ENCODE data around the gene CD93.

The CD93 gene

DNA sequence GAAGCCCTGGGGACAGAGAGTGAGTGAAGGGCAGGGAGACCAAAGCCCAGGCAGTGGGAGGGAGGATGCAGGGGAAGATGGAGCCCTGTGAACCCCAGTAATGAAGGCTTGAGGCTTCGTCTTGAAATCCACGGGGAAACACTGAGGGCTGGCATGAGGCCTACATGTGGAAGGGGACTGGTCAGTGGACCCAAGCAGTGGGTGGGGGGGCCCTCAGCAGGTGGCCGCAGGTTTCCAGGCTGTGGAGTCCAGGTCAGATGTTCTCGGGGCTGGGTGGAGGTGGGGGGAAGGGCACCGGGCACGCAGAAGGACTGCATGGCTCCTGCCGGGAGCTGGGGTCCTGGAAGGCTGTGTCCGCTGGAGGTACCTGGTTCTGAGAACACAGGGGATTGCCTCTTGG lies 2.7 kb upstream of the CD93 start:
- in situ Hi-C loops (cut with HindIII; ENCODE audit: low pct_ligation_motif_present, low pct_unique_long_range_greater_than_20kb, low sequenced_read_pairs), result no loop called here
- no peak for DNase-seq

DNA sequence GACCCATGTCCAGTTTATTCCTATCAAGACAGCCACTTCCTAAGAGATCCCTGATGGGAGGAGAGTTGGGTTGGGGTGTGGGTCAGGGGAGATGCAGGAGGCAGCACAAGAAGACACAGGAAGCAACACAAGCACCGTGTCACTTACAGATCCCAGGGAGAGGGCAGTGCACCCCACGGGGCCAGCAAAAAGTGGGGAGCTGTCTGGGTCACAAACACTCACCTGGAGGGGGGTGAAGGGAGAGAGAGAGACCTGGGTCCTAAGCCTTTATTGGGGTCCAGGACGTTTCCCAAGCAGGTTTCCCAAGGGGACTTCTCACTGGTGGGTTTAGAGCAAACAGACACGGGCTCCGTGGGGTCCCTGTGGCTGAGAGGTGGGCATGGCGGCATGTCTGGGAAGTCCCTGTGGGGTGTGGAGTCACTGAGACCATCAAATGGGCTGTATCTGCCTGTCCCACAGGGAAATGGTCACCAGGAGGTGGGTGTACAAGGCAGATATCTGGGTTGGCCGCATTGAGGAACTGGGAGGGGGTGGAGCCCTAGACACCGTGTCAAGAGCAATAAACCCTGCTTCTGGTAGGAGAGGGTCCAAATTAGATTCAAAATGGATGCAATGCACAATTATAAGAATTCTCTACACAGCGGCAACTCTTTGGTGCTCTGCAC lies 1.6 kb upstream of the CD93 start:
- DNase-seq, result no peak
- in situ Hi-C loops (cut with HindIII; ENCODE audit: low pct_ligation_motif_present, low pct_unique_long_range_greater_than_20kb, low sequenced_read_pairs), result no loop called here

DNA sequence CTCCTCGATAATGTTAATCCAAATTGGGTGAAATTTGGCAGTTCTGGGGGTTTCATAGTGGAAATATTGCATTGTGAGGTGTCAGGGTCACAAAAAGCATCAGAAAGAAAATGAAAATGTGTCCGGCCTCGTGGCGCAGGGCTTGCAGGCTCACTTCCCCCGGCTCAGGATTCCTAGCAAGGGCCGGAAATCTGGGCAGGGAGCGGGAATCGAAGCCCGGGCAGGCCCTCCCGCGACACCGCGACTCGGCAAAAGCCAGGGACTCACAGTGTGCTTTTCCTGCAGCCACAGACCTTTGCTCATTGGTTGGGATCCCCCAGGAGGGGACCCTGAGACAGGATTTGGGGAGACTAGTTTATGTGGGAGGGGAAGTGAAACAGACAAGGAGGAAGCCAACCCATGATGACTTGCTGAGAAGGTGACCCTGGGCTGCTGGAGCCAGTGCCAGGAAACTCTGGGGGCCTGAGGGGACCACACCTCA lies 847 bp upstream of the CD93 start:
- no peak for DNase-seq
- in situ Hi-C loops (cut with HindIII; ENCODE audit: low pct_ligation_motif_present, low pct_unique_long_range_greater_than_20kb, low sequenced_read_pairs), result no loop called here

DNA sequence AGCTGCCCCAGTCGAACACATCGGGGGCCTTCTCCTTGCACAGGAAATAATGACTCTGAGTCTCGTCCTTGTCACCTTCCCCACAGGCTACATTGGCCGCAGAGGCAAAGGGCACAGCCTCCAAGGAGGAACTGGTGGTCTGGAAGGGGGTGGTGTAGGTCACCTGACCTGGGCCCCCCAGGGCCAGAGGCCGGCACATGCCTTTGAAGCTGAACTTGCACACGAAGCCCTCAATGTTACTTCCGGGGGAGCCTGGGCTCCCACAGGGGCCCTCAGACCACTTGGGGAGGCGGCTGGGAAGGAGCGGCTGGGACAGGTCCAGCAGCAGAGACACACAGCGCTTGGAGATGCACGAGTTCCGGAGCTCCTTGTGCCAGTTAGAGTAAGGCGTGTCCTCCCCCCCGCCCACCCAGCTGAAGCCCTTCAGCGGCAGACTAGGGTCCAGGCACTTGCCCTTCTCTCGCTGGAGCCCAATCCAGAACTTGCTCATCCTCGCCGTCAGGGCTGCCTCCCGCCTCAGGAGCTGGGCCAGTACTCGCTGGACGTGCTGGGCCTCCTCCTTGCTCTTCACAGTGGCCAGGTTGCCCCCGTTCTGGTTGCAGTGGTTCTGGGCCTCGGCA lies 578 bp downstream of the CD93 start:
- in situ Hi-C loops (cut with HindIII; ENCODE audit: low pct_ligation_motif_present, low pct_unique_long_range_greater_than_20kb, low sequenced_read_pairs), result no loop called here
- no peak for DNase-seq

DNA sequence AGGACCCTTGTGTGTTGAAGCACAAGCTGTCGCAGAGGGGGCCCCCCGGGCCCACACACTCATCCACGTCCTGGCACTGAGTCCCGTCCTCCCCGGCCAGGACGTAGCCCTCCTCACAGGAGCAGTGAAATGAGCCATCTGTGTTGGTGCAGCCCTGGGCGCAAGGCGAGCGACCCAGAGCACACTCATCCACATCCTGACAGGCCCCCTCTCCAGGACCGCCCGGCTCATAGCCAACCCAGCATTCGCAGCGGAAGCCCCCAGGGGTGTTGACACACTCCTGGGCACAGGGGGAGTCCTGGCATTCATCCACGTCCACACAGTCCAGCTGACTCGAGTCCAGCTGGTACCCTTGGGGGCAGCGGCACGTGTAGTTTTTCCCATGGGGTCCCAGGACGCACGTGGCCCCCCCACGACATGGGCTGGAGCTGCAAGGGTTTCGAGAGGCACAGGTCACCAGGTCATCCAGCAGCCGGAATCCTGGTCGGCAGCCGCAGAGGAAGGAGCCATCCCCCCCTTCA lies 1.2 kb downstream of the CD93 start:
- in situ Hi-C loops (cut with HindIII; ENCODE audit: low pct_ligation_motif_present, low pct_unique_long_range_greater_than_20kb, low sequenced_read_pairs), result no loop called here
- DNase-seq, result no peak

DNA sequence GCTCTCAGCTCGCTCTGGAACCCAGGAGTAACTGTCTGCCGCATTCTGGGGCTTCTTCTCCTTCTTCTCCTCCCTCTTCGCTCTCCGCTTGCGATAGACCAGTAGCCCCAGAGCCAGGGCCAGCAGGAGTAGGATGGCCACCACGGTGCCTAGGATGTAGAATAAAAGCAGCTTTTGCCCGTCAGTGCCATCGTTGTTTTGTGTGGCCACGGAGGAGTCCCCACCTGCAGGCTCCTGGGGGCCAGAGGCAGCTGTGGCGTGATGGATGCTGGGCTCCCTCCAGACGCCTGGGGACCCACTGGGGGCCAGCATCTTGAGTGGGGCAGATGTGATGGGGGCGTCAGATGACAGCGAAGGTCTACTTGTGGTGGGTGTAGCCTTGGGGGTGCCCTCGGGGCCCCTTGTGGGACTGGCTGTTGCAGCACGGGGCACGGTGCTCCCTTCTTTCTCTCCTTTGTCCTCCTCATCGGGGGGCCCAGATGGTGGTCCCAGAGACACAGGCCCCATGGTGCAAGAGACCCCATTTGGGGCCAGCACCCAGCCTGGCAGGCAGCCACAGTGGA lies 1.8 kb downstream of the CD93 start:
- no peak for DNase-seq
- in situ Hi-C loops (cut with HindIII; ENCODE audit: low pct_ligation_motif_present, low pct_unique_long_range_greater_than_20kb, low sequenced_read_pairs), result no loop called here

DNA sequence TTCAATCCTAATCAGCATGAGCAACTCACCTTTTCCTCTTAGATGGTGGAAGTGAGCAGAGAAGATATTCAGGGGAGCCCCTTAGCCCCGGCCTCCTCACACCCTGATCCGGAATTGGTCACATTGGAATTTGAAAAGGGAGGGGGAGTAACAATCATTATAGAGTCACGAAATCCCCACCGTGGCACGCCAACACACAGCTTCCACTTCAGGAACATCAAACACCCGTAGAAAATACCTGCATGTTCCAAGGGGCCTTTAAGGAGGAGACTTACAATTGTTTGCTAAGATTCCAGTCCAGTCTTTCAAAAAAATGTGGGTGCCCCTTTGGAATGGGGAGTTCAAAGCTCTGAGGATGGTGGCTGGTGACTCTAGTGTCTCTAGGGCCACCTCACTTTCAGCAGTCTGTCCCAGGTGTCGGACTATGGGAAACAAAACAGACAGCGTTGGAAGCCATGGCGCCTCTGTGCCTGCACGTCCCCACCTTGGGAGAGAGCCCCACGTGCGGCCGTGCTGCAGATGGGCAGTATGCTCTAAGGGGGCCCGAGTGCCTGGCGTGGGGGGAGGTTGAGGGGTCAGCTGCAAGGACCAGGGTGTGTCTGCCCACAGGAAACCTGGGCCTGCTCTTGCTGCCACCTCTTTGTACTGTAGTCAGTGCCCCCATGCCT lies 2.4 kb downstream of the CD93 start:
- in situ Hi-C loops (cut with HindIII; ENCODE audit: low pct_ligation_motif_present, low pct_unique_long_range_greater_than_20kb, low sequenced_read_pairs), result no loop called here
- no peak for DNase-seq

DNA sequence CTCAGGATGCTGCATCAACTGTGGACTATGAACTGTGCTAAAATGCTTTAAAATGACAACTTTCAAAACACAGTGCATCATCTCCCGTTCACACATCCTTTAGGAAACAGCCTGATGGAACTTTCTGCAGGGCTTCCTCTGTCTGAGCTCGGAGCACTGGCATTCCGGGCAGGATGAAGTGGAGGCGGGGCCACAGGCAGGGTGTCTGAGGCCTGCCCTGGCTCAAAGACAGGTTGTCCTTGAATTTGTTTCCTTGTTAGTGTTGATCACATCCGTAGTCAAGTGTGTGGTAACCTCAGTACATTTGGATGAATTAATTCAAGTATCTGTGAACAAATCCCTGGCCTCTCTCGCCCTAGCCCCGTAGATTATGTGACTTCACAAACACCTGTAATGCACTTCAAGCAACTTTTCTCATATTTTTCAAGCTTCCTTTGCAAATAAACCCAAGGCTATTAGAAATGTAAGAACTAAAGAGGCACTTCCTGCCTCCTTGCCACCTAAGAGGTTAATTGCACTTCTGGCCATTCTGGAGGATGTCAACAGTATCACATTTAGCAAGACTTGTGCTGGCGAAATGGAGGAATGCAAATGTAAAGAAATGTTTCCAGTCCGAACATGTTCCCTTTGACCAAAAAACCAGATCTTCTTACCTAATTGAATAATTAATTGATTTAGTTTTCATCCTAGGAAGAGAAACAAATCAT lies 3.1 kb downstream of the CD93 start:
- DNase-seq, result no peak
- in situ Hi-C loops (cut with HindIII; ENCODE audit: low pct_ligation_motif_present, low pct_unique_long_range_greater_than_20kb, low sequenced_read_pairs), result no loop called here

DNA sequence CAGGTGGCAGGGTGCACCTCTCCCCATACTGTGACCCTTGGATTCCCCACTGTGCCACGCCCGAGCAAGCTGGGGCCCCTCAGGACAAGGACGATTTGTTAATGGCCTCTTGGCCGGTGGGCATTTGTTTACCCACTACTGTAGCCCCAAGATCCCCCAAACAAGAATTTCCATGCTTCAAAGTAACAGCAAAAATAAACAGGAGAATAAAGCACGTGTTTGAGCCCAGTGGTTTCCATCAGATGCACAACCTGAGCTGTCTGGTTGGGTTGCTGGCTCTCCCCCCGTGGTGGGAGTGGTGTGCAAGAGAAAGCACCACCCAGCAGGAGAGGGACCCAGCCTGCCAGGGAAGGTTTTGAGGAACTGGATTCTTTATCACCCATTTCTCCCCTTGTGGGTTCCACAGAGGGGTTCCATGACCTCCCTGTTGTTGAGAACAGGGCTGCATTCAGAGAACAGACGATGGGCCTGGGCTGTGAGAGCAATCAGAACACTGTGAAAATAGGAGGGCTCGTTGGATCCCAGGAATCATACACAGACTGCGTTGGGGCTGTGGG lies 4.8 kb downstream of the CD93 start:
- DNase-seq, result no peak
- in situ Hi-C loops (cut with HindIII; ENCODE audit: low pct_ligation_motif_present, low pct_unique_long_range_greater_than_20kb, low sequenced_read_pairs), result no loop called here

DNA sequence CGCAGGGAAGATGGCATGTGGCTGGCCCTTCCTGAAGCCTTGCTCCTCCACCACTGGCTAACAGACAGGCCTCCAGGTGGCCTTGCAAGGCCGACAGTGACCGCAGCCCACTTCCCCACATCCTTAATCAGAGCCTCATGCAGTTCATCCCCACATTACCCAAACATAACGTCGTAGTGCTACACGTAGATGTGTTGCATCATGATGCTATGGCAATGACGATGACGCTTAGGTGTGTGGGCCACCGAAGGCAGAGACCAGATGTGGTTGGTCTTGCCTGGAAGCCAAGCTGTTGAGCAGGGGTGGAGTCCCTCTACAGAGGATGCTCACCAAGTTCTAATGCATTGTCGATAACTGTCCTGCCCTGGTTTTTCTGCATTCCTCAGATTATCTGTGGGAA lies 5.6 kb downstream of the CD93 start:
- in situ Hi-C loops (cut with HindIII; ENCODE audit: low pct_ligation_motif_present, low pct_unique_long_range_greater_than_20kb, low sequenced_read_pairs), result no loop called here
- no peak for DNase-seq

DNA sequence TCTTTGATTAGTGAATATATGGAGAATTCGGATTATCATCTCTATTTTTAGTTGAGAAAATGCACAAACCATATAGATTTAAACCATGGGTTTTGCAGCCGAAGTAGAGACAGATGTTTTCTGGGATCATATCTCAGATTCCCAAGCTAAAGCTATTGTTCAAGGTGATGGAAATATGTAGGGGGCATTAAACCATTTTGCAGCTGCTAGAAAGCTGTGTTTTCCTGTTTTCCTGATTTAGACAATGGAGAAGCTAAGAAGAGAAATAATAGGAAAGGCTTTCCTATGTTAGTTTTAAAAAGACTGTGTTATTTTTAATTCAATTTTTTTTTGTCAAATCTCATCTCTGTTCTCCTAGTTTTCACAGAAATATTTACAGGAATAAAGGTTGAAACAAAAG lies 6.2 kb downstream of the CD93 start:
- in situ Hi-C loops (cut with HindIII; ENCODE audit: low pct_ligation_motif_present, low pct_unique_long_range_greater_than_20kb, low sequenced_read_pairs), result no loop called here
- DNase-seq, result no peak

DNA sequence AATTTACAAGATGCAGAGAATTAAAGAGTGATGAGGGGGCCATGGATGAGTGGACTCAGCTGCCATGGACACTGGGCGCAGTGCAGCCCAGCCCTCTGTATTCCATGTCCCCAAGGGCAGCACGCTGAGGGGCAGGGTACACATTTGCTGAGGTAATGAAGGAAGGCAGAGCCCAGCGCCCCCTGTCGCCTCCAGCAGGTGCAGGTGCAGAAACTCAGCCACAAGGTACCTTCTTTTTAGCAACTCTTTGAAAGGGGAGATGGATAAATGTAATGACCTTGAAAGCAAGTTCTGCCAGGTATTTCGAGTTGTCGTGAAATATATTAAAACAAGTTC lies 7.1 kb downstream of the CD93 start:
- in situ Hi-C loops (cut with HindIII; ENCODE audit: low pct_ligation_motif_present, low pct_unique_long_range_greater_than_20kb, low sequenced_read_pairs), result no loop called here
- no peak for DNase-seq

DNA sequence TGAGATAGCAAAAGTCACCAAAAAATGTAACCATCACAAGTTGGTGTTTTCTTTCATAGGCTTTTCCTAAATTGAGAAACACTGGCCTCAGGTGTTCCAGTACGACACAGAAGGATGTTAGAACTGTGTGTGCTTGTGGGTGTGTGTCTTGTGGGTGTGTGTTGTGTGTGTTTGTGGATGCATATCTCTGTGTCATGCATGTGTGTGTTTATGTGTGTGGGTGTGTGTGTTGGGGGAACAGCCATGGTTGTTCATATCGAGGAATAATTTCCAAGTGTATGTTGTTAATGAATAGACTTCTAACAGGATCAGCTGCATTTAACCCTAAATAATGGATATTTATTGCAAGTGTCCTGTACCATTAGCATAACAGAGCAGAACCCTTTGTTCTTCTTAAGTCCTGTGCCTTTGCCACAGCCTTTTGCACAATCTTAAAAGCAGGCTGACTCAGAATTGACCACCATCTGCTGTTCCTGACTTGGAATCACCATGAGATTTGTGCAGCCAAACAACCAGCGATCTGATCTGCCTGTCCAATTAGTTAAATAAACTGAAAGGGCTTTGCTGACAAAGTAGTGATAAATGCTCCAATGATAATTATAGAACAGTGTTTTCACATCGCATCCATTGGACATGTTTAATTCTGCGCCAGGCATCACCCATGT lies 7.6 kb downstream of the CD93 start:
- no peak for DNase-seq
- in situ Hi-C loops (cut with HindIII; ENCODE audit: low pct_ligation_motif_present, low pct_unique_long_range_greater_than_20kb, low sequenced_read_pairs), result no loop called here

DNA sequence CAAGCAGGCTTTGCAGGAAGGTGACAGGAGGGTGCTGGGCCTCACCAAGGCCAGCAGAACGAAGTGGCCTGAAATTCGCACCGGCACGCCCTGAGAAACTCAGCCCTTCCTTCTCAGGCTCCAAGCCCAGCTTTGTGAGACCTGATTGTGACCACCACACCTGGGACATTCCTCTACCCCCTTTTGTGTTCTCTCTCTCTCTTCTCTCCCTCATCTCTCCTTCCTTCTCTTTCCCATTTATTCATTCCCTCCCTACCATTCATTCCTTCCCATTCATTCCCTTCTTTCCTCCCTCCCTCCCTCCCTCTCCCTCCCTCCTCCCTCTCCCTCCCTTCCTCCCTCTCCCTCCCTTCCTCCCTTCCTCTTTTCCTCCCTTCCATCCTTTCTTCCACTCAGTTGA lies 8.8 kb downstream of the CD93 start:
- in situ Hi-C loops (cut with HindIII; ENCODE audit: low pct_ligation_motif_present, low pct_unique_long_range_greater_than_20kb, low sequenced_read_pairs), result no loop called here
- DNase-seq, result no peak

DNA sequence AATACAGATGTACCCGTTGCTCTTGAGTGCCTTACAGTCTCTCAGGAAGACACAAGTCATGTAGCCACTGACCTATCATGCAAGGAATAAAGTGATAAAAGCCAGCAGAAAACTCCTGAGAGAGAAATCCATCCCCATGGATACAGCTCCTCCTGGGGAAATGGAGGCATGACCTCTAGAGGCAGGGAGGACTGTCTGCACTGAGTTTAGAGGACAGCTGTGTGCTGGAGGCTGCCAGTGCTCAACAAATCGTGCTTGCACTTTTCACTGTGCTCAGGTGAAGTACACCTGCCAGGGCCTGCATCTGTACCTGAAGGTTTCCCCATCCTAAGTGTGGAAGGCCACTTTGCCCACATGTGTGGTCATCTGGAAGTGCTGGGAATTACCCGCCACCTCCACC lies 12.1 kb downstream of the CD93 start:
- DNase-seq, result no peak
- in situ Hi-C loops (cut with HindIII; ENCODE audit: low pct_ligation_motif_present, low pct_unique_long_range_greater_than_20kb, low sequenced_read_pairs), result no loop called here

DNA sequence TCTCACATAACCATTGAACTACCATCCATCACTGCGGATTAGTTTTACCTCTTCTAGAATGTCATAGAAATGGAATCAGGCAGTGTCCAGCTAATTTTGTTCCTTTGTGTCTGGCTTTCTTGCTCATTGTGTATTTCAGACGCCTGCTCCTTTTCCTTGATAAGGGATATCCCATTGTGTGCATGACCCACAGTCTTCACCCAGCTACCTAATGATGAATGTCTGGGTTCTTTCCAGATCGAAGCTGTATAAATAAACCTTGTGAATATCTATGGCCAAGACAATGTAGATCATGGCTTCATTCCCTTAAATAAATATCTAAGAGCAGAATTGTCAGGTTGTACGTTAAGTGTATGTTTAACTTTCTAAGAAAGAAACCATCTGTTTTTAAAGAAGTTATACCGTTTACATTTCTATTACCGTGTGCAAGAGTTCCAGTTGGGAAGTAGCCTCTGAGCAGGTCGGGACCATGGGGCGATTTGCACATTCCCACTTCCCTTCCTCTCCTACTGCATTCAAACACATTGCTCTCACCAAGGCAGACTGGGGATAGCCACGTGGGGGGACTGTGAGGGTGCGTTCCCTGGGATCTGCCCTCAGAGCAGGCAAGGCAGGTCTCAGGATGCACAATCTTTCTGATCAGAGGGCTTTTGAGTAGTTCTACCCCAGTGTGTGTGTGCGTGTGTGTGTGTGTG lies 13.1 kb downstream of the CD93 start:
- in situ Hi-C loops (cut with HindIII; ENCODE audit: low pct_ligation_motif_present, low pct_unique_long_range_greater_than_20kb, low sequenced_read_pairs), result no loop called here

DNA sequence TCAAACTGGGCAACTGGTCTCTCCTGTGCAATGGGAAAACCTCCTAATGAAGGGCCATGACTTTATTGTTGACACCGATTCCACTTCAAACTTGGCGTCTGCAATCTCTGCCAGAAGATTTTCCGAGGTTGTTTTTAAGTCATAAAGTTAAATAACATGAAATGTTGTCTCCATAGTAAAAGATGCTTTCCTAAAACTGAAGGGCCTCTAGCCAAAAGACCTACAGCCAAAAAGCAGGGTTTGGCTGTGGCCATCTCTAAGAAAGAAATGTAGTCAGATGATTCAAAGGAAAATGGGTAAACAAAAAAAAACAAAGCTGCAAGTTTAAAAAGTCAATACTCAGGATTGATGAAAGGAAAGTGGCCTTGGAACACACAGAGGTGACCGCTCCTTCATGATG lies 14.1 kb downstream of the CD93 start:
- in situ Hi-C loops (cut with HindIII; ENCODE audit: low pct_ligation_motif_present, low pct_unique_long_range_greater_than_20kb, low sequenced_read_pairs), result no loop called here
- no peak for DNase-seq

More for the DNA sequence above, 13.1 kb downstream of the CD93 start:
- no peak for DNase-seq

DNA sequence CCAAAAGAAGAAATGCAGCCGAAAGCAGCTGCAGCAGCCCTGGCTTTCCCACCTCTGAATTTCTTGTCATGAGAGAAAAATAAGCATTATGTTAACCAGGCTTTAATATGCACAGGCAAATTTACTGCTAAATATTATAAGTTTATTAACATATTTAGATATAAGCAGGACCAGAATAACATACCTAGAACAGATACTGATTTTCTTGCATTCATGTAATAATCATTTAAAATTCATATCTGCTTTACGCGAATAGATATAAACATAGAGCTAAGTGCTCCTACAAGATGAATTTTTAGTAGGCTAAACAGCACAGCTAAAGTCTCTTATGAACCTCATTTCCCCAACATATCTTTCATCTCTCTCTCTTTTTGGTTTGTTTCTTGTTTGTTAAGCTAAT lies 14.7 kb downstream of the CD93 start:
- in situ Hi-C loops (cut with HindIII; ENCODE audit: low pct_ligation_motif_present, low pct_unique_long_range_greater_than_20kb, low sequenced_read_pairs), result no loop called here
- no peak for DNase-seq
